Activated naive CD8-positive, alpha-beta T cell treated with anti-CD3 and anti-CD28 coated beads, Interleukin-2, amount 10 ng/mL, durations not matched to agents 7 days and 5 days (primary cell): ENCODE results near the gene SCYL2. TPM values are rescaled to one million over a fixed set of nuclear protein-coding genes. Genes with fewer than 3 reads are reported as not detected.
"Not testable (repeated sequence)": the region's sequence is repeated elsewhere in the genome, so short reads cannot be mapped to it uniquely, and the experiment has no call there.

Experiments used
- ATAC-seq: fragments of 150-1000 bp; cut with Tn5 transposase; one replicate; pipeline ENCODE4 v1.10.0; 2021; ENCODE audit warnings: low read depth, moderate library complexity
- POLR2A ChIA-PET: fragments of 350-600 bp; sonication (Branson Sonifier 250); formaldehyde crosslinking; loops from one replicate; lab custom pipeline; 2021; ENCODE audit warnings: antibody characterized with exemption; lab: Charles Lee
- DNase-seq: peaks from one replicate; pipeline ENCODE4 v3.0.0; 2021
- H3K27ac Mint-ChIP-seq: one replicate; pipeline ENCODE4 v1.8.0; 2022; ENCODE audit warnings: mild to moderate bottlenecking, mixed read lengths
- H3K27me3 Mint-ChIP-seq: one replicate; pipeline ENCODE4 v1.8.0; 2022; ENCODE audit warnings: mild to moderate bottlenecking, moderate library complexity, mixed read lengths
- H3K36me3 Mint-ChIP-seq: one replicate; pipeline ENCODE4 v1.8.0; 2021; ENCODE audit warnings: mild to moderate bottlenecking, mixed read lengths
- H3K4me1 Mint-ChIP-seq: one replicate; pipeline ENCODE4 v1.8.0; 2021; ENCODE audit warnings: mixed read lengths
- H3K4me3 Mint-ChIP-seq: one replicate; pipeline ENCODE4 v1.8.0; 2022; ENCODE audit warnings: mild to moderate bottlenecking, moderate library complexity, mixed read lengths
- H3K9me3 Mint-ChIP-seq: one replicate; pipeline ENCODE4 v1.8.0; 2021; ENCODE audit warnings: mixed read lengths
- total RNA-seq, 2 experiments: library from RNA; stranded (reverse); gene quantifications; one replicate each; pipeline ENCODE4 v1.2.3, GENCODE V29; 2021

Gene SCYL2
- 10 to 100 TPM; 37.2 to 37.8 TPM for total RNA-seq

GRCh38 chr12:100266835-100267602, at the start of gene SCYL2, which contains the start of gene DEPDC4:
Gene SCYL2 (plus strand): TSS chr12:100267177. CDS start chr12:100282971, 15,794 bp downstream.
Gene DEPDC4 (minus strand): TSS chr12:100267079. CDS start chr12:100267076, 3 bp downstream.
- POLR2A ChIA-PET = interaction anchor here (0.5 to 2.8 kb wide), 7 partner anchors 10 to 155 kb away, joined by 3 to 26 read pairs (median 3); partner anchors contain the start of gene ACTR6
- Mint-ChIP-seq H3K9me3 (no peaks in the 10 kb centered on the region), H3K36me3 (no peaks in the 10 kb centered on the region), H3K27me3 (no peaks in the 10 kb centered on the region), H3K4me3 (peak within 1 kb of the TSS; percentile 91), H3K4me1 (peaks cover 18% of the 10 kb centered on the region), H3K27ac (peak within 1 kb of the TSS; percentile 97)
- ATAC-seq (peak; percentile 84), DNase-seq (peak; percentile 96)

- peaks cover 4% of the 10 kb centered on the region for H3K4me1 Mint-ChIP-seq
- H3K36me3 Mint-ChIP-seq = peaks cover 8% of the 10 kb centered on the region
These were observed 47.5 kb upstream of the SCYL2 start for GRCh38 chr12:100219328-100220109.

GRCh38 chr12:100221523-100221922, 45.5 kb upstream of the SCYL2 start:
- H3K36me3 Mint-ChIP-seq = peaks cover 5% of the 10 kb centered on the region
- no peak overlapping the region for H3K27ac Mint-ChIP-seq
- DNase-seq (no peak), ATAC-seq (no peak)
- POLR2A ChIA-PET = interaction anchor here (0.6 kb wide), 1 partner anchor 8 kb away, joined by 3 read pairs; no protein-coding TSS in a partner anchor
- no peaks in the 10 kb centered on the region for H3K4me1 Mint-ChIP-seq
- no peaks in the 10 kb centered on the region for H3K9me3 Mint-ChIP-seq
- no peaks in the 10 kb centered on the region for H3K27me3 Mint-ChIP-seq
- no peak overlapping the region for H3K4me3 Mint-ChIP-seq

More at GRCh38 chr12:100219328-100220109, 47.5 kb upstream of the SCYL2 start:
- Mint-ChIP-seq H3K4me3 (no peak overlapping the region), H3K27ac (no peak overlapping the region), H3K27me3 (no peaks in the 10 kb centered on the region), H3K9me3 (no peaks in the 10 kb centered on the region)
- ATAC-seq = no peak
- DNase-seq = no peak
- POLR2A ChIA-PET = no interaction called here

- POLR2A ChIA-PET, H3K36me3 Mint-ChIP-seq, ATAC-seq, H3K27me3 Mint-ChIP-seq, H3K9me3 Mint-ChIP-seq, H3K4me1 Mint-ChIP-seq, DNase-seq, H3K4me3 Mint-ChIP-seq, H3K27ac Mint-ChIP-seq: not testable (repeated sequence)
These were observed 44.8 kb upstream of the SCYL2 start for GRCh38 chr12:100222173-100222572.

- Mint-ChIP-seq H3K9me3 (no peaks in the 10 kb centered on the region), H3K27ac (no peak overlapping the region), H3K4me1 (no peaks in the 10 kb centered on the region), H3K36me3 (peaks cover 2% of the 10 kb centered on the region), H3K27me3 (no peaks in the 10 kb centered on the region), H3K4me3 (no peak overlapping the region)
- no peak for ATAC-seq
- DNase-seq = no peak
- POLR2A ChIA-PET = no interaction called here
These were observed 41.5 kb upstream of the SCYL2 start for GRCh38 chr12:100225491-100225890.

- Mint-ChIP-seq H3K36me3 (no peaks in the 10 kb centered on the region), H3K27ac (no peak overlapping the region), H3K4me3 (no peak overlapping the region), H3K4me1 (no peaks in the 10 kb centered on the region), H3K9me3 (no peaks in the 10 kb centered on the region), H3K27me3 (no peaks in the 10 kb centered on the region)
- ATAC-seq (no peak), DNase-seq (no peak)
- POLR2A ChIA-PET = interaction anchor here (0.6 kb wide), 2 partner anchors 8 to 337 kb away, joined by 3 read pairs; no protein-coding TSS in a partner anchor
These were observed 37.8 kb upstream of the SCYL2 start for GRCh38 chr12:100229036-100229635.

- H3K27me3 Mint-ChIP-seq = no peaks in the 10 kb centered on the region
- DNase-seq = no peak
- POLR2A ChIA-PET = interaction anchor here (0.6 kb wide), 1 partner anchor 9 kb away, joined by 3 read pairs; no protein-coding TSS in a partner anchor
- ATAC-seq = no peak
- no peaks in the 10 kb centered on the region for H3K4me1 Mint-ChIP-seq
- H3K4me3 Mint-ChIP-seq = no peak overlapping the region
- H3K9me3 Mint-ChIP-seq = no peaks in the 10 kb centered on the region
- no peak overlapping the region for H3K27ac Mint-ChIP-seq
- H3K36me3 Mint-ChIP-seq = no peaks in the 10 kb centered on the region
These were observed 37.1 kb upstream of the SCYL2 start for GRCh38 chr12:100229876-100230275.

- H3K27ac Mint-ChIP-seq, H3K4me1 Mint-ChIP-seq, DNase-seq, H3K4me3 Mint-ChIP-seq, H3K9me3 Mint-ChIP-seq, H3K27me3 Mint-ChIP-seq, POLR2A ChIA-PET, ATAC-seq, H3K36me3 Mint-ChIP-seq: not testable (repeated sequence)
These were observed 35.1 kb upstream of the SCYL2 start for GRCh38 chr12:100231873-100232272.

- Mint-ChIP-seq H3K9me3 (no peaks in the 10 kb centered on the region), H3K4me1 (no peaks in the 10 kb centered on the region), H3K4me3 (no peak overlapping the region), H3K36me3 (no peaks in the 10 kb centered on the region), H3K27ac (no peak overlapping the region), H3K27me3 (no peaks in the 10 kb centered on the region)
- DNase-seq (no peak), ATAC-seq (no peak)
- POLR2A ChIA-PET = no interaction called here
These were observed 32.8 kb upstream of the SCYL2 start for GRCh38 chr12:100234166-100234565.

- Mint-ChIP-seq H3K4me1 (no peaks in the 10 kb centered on the region), H3K27ac (no peak overlapping the region), H3K9me3 (no peaks in the 10 kb centered on the region), H3K27me3 (no peaks in the 10 kb centered on the region), H3K36me3 (no peaks in the 10 kb centered on the region), H3K4me3 (no peak overlapping the region)
- no peak for DNase-seq
- POLR2A ChIA-PET = interaction anchor here (0.7 kb wide), 1 partner anchor 170 kb away, joined by 3 read pairs; no protein-coding TSS in a partner anchor
- no peak for ATAC-seq
These were observed 32.2 kb upstream of the SCYL2 start for GRCh38 chr12:100234591-100235304.

GRCh38 chr12:100238801-100239200, 28.2 kb upstream of the SCYL2 start:
- Mint-ChIP-seq H3K27ac (no peak overlapping the region), H3K9me3 (no peaks in the 10 kb centered on the region), H3K36me3 (no peaks in the 10 kb centered on the region), H3K27me3 (no peaks in the 10 kb centered on the region), H3K4me1 (no peaks in the 10 kb centered on the region), H3K4me3 (no peak overlapping the region)
- ATAC-seq (no peak), DNase-seq (no peak)
- POLR2A ChIA-PET = no interaction called here

- no peaks in the 10 kb centered on the region for H3K4me1 Mint-ChIP-seq
- DNase-seq = no peak
- no peaks in the 10 kb centered on the region for H3K27me3 Mint-ChIP-seq
- ATAC-seq = no peak
- no peak overlapping the region for H3K27ac Mint-ChIP-seq
- no peak overlapping the region for H3K4me3 Mint-ChIP-seq
- no peaks in the 10 kb centered on the region for H3K36me3 Mint-ChIP-seq
- H3K9me3 Mint-ChIP-seq = no peaks in the 10 kb centered on the region
- POLR2A ChIA-PET = no interaction called here
These were observed 27.4 kb upstream of the SCYL2 start for GRCh38 chr12:100239589-100239988.

GRCh38 chr12:100243137-100243536, 23.8 kb upstream of the SCYL2 start:
- Mint-ChIP-seq H3K9me3 (no peaks in the 10 kb centered on the region), H3K27ac (no peak overlapping the region), H3K27me3 (no peaks in the 10 kb centered on the region), H3K4me3 (no peak overlapping the region), H3K4me1 (no peaks in the 10 kb centered on the region), H3K36me3 (no peaks in the 10 kb centered on the region)
- ATAC-seq (no peak), DNase-seq (no peak)
- POLR2A ChIA-PET = no interaction called here
